SH-SY5Y (cell line): ENCODE data around the gene CNTNAP4.

Experiments
- GATA2 ChIP-seq: IDR thresholded peaks from 2 replicates; pipeline ENCODE4 v1.6.1; 2011; ENCODE audit warnings: mild to moderate bottlenecking, low read depth, low read length
- GATA3 ChIP-seq: IDR thresholded peaks from 2 replicates; pipeline ENCODE4 v1.6.1; 2011; ENCODE audit warnings: low read depth, mild to moderate bottlenecking, low read length, moderate library complexity

The CNTNAP4 gene

DNA sequence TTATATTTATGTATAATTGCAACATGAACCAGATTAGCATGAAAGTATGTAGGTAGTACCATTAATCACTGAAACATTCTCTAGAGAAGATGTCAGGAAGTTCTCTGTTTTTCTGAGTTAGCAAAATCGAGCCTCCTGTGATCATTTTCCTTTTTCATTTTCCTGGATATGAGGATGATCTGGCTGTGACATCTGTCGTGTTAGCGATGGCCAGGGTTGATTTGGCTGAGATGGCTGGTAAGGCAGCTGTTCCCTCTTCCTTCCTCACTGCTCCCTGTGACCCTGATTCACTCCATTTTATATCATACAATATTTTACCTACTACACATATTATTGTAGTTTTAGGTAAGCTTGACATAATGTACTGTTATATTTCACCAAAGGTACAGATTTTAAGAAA, 10.3 kb downstream of the CNTNAP4 start:
- TF ChIP-seq GATA2 (no peak), GATA3 (no peak)

DNA sequence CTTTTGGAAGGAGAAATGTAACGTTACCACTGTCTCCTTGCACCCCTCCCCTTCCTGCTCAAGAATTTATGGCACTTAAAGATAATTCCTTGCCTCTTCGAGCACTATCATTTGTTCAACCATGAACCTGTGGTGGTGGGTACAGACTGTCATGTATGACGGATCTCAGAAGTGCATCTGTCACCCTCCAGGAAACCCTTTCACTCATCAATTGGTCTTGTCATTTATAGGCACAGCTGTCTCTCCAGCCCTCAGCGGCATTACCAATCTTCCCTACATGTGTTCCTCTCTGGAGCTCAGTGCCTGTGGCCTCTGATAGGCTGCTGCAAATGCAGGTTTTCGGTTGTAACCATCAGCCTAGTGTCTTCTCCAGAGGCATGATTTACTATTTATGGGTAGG, 15.0 kb downstream of the CNTNAP4 start:
- TF ChIP-seq GATA3 (no peak), GATA2 (no peak)

DNA sequence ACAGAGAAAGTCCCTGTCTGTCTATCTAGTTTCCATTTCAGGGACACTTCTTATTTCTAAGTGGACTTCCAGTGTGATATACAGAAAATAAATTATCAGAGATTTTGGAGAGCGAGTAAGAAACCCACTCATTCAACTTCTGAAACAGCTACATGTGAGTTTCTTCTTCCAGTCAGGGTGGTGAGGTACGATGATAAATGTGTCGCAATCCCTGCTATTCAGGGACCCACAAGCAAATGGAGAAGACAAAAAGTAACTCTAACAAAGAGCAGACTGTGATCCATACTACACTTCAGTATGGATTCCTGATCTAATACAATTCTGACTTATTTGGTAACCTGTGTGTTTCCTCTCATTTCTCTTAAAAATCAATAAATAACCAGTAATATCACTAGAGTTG, 16.8 kb downstream of the CNTNAP4 start:
- TF ChIP-seq GATA2 = no peak
- no peak for TF ChIP-seq GATA3

DNA sequence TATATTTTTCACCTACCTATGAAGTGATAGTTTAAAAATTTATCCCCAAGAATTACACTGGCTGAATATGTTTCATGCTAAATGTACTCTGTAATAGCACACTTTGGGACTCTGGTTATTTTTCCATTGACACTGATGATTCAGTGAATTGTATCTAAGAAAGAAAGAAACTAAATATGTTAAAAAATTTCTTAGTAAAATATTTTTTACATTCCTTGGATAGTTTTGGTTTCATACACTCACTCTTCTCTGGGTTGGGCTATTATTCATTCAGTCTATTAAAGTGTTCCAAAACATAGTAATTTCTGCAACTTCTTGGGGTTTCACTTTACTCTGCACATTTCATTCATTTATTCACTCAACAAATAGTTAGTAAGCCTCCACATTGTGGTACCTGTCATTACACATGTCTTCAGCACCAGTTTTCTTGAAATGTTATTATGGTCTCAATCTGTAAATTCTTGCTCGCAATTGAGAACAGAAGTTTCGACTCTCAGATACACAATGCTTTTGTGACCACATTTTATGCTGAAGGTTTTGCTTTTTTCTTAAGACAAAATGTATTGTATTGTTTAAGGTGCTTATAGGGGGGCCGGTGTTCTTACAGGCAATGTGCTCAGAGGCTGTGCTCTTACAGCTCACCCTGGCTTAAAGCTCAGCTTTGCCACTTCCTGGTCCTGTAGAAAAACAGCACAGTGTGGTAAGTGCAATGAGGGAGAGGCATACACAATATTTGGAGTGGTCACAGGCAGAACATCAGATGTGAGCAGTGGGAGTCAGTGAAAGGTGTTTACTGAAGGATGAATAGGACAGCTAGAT, 17.4 kb downstream of the CNTNAP4 start:
- TF ChIP-seq GATA3 = no peak
- no peak for TF ChIP-seq GATA2

DNA sequence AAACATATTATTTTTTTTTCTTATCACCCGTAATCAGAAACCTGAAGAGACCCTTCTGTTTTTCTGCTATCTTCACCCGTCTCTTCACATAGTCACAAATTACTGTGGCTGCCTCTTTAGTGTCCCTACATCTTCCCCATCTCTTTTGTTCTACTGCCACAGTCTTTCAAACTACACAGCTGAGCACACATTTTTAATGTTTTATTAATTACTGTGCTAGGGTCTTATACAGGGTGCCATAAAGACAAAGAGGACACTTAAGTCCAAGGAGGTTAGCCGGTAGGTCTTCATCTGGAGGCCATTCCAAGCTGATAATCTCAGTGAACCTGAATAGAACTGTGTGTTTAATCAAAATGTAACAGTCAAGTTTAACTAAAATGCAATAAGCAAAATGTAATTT, 20.7 kb downstream of the CNTNAP4 start:
- TF ChIP-seq GATA3 (no peak), GATA2 (no peak)

DNA sequence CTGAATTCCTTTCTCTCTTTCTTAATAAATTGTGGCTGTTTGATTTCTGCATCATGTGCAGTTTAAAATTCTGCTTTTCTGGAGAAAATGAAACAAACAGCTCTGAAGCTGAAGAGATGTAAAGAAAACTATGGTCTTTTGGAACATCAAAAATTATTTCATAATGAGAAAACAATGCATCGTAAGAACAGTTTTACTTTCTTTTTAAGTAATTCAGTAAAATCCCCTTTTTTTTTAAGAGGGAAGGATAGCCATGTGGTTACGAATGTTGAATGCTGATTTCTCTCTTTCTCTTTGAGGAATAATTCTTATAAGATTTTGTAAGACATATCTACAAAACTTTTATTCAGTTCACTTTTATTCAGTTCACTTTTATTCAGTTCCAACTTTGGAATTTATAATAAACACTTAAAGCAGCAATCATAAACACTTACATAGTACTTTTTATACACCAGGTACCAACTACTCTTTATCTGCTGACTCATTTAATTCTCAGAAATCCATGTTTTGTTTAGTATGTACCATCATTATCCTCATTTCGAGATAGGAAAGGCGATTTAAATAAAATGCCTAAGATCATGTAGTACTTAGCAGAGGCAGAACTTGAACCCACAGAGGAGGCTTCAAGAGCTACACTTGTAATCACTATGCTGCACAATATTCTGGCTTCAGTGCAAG, 26.6 kb downstream of the CNTNAP4 start:
- no peak for TF ChIP-seq GATA2
- TF ChIP-seq GATA3 = no peak

DNA sequence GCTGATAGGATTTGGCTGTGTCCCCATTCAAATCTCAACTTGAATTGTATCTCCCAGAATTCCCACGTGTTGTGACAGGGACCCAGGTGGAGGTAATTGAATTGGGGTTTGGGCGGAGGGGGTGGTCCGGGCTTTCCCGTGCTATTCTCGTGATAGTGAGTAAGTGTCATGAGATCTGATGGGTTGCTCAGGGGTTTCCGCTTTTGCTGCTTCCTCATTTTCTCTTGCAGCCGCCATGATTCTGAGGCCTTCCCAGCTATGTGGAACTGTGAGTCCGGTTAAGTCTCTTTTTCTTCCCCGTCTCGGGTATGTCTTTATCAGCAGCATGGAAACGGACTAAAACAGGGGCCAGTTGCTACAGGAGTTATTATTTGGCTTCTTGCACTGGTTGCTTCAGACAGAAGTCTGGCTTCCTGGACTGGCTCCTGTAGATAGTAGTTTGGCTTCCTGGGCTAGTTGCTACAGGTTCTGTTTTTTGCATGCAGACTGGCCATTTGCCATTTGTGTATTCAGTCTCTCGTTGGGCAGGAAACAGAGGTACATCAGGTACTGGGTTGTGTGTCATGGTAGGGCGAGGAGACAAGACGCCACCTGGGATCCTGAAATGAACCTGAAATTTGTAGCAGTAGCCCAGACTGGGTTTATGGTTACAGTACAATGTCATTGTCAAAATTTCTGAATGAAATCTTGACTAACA, 32.6 kb downstream of the CNTNAP4 start:
- no peak for TF ChIP-seq GATA3
- no peak for TF ChIP-seq GATA2

- TF ChIP-seq GATA2 (no peak), GATA3 (no peak)
Measured at GRCh38 chr16:76311260-76311659, 34.1 kb downstream of the CNTNAP4 start.

- TF ChIP-seq GATA3 (no peak), GATA2 (no peak)
Measured at GRCh38 chr16:76318565-76318964, 41.4 kb downstream of the CNTNAP4 start.

- TF ChIP-seq GATA2 (no peak), GATA3 (no peak)
Measured at GRCh38 chr16:76329106-76329505, 51.9 kb downstream of the CNTNAP4 start.

DNA sequence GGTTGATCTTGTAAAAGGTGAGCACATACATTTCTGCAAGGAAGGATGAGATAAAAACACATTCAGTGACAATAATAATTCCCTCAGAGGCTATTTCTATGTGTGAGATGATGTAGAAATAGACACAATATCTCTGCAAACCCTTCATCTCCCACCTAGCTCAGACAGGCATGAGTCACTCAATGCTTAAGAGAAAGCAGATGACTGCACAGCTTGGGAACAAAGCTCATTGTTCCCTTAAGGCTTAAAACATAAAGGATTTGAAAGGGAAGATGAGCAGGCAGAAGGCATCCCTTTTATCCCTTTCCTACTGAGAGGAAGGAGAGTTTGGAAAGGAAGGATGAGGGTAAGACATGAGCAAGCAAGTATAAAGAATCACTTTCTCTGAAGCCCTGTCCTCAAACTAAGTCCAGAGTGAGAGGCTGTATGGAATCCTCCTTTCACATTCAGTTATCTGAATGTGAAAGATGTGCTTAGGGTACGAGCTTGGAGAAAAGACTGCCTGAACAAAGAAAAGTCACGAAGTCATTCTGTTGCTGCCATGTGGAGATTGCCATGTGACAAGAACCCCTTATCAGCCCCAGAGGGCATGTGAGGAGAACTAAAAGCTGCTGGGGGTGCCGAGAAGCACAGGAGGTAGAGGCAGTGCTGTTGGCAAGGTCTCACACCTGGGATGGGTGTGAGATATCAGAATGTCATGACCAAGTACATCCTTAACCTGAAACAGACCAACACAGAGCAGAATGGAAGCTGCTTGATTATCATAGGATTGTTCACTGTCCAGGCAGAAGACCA, 58.2 kb downstream of the CNTNAP4 start:
- TF ChIP-seq GATA2 (no peak), GATA3 (no peak)

DNA sequence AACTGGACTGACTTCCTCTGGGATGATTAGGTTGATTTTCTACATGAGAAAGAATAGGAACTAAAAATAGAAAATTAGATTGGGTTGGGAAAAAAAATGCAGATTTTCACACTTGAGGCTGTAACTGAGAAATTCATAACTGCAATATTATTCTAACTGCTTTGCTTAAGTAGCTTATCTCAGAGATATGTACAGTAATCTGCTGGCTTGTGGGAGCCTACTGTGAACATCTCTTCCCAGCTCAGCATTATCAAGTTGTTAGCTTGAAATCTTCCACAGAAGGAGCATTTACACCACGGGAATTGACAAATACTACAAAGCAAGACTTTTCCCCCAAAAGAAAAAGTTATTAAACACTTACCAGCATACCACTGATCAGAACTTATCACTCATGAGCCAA, 58.9 kb downstream of the CNTNAP4 start:
- TF ChIP-seq GATA3 (no peak), GATA2 (no peak)

- TF ChIP-seq GATA3 (no peak), GATA2 (no peak)
Measured at GRCh38 chr16:76338472-76338871, 61.3 kb downstream of the CNTNAP4 start.

DNA sequence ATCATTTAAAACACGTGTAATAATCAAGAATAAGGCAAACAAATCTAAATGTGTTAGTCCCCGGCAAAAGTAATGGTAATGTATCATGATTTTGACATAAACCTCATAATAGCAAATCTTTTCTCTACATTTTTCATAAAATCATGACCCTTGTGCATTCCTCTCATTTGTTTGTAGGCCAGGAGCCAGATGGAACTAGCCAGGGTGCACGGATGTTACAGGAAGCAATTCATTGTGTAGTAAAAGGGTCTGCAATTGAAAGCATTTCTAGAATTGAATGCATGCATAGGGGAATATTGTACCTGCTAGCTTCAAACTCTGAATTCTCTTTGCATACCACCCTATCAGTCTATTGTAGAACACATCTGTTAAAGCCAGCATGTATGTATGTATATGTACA, 66.6 kb downstream of the CNTNAP4 start:
- TF ChIP-seq GATA3 = no peak
- no peak for TF ChIP-seq GATA2
